ENCODE data around the gene PPIL1. TPM values are rescaled to one million over a fixed set of nuclear protein-coding genes. Genes with fewer than 3 reads are reported as not detected.

Gene PPIL1
- total and polyA plus RNA-seq, 2 of the 13 experiments (the other 11 are each of a cell fraction or from before 2014, with no cell fraction given): 74.2 to 144 TPM

GRCh38 chr6:36886950-36887618 lies 12.5 kb upstream of the PPIL1 start:
- H3K27ac ChIP-seq (ENCODE audit: extremely low read length, insufficient read depth, low read length): peak overlapping the region; percentile 74
- no peaks in the 10 kb centered on the region for H4K20me1 ChIP-seq (ENCODE audit: insufficient read depth, low read length)
- H3K4me3 ChIP-seq (replicated peaks in 1 of 3; ENCODE audit: insufficient read depth in 1 of 3, low read depth in 2 of 3, low read length in 3 of 3): peak overlapping the region; percentile 77 to 82 (median 77)
- intact Hi-C loops (cut with micrococcal nuclease; ENCODE audit: unreplicated experiment) (loop anchor here (10.0 kb wide), 1 partner anchor 212 kb away; the partner anchor contains the start of gene CDKN1A), in situ Hi-C loops (cut with HindIII; ENCODE audit: extremely low pct_ligation_motif_present, low pct_unique_long_range_greater_than_20kb) (loop anchor here (10.0 kb wide), 2 partner anchors 128 to 328 kb away; no protein-coding TSS in a partner anchor)
- peaks cover 10% of the 10 kb centered on the region for H3K79me2 ChIP-seq (ENCODE audit: insufficient read depth, low read length)
- peak overlapping the region; percentile 75 for H3K9ac ChIP-seq (ENCODE audit: insufficient read depth, low read depth, low read length)
- no peaks in the 10 kb centered on the region; a peak in 1 of 5 replicates for H3K36me3 ChIP-seq (replicated peaks in 1 of 2; ENCODE audit: control insufficient read depth in 1 of 2, insufficient read depth in 2 of 2, low read length in 2 of 2)
- ATAC-seq: no peak
- no peak for DNase-seq (ENCODE audit: low spot score)
- no peaks in the 10 kb centered on the region for H3K9me3 ChIP-seq (ENCODE audit: low read length)
- no TSS peak for BruUV-seq (replicated peaks)
- peak; percentile 66 for FAIRE-seq
- WGBS (ENCODE audit: low lambda C conversion rate): 8% methylated on average over 10 of the region's 10 CpGs
- ChIA-PET CTCF (ENCODE audit: low intra/inter-chr PET ratio, low total read pairs) (interaction anchor here (0.6 kb wide), 1 partner anchor 12 kb away, joined by 3 read pairs; no protein-coding TSS in a partner anchor), POLR2A (interaction anchor here (3.6 kb wide), 1 partner anchor 13 kb away, joined by 61 read pairs; the partner anchor contains the start of gene PPIL1)
- peaks cover 15% of the 10 kb centered on the region for H3K4me1 ChIP-seq (ENCODE audit: insufficient read depth, low read length)
- H3K27me3 ChIP-seq (ENCODE audit: control insufficient read depth in 1 of 2, insufficient read depth in 2 of 2, low read length in 2 of 2): no peaks in the 10 kb centered on the region; a peak in 2 of 5 replicates
- peak overlapping the region; percentile 92 for H3K4me2 ChIP-seq (ENCODE audit: low read depth, low read length)
- H2AFZ ChIP-seq (ENCODE audit: low read length): peak overlapping the region; percentile 93
- TF ChIP-seq PHF21A (CRISPR knock-in tag; IDR thresholded peaks at IDR 0.05) (no peak), ZBTB7B (CRISPR knock-in tag; IDR thresholded peaks at IDR 0.05) (no peak), SP5 (CRISPR knock-in tag; IDR thresholded peaks at IDR 0.05; ENCODE audit: borderline replicate concordance, low read depth) (0 out of 2 replicates have a peak, but pooled peaks have one; percentile 16), ZNF326 (CRISPR knock-in tag; IDR thresholded peaks at IDR 0.05; ENCODE audit: borderline replicate concordance) (no peak), SMYD3 (CRISPR knock-in tag; IDR thresholded peaks at IDR 0.05) (no peak), PAX8 (CRISPR knock-in tag; IDR thresholded peaks at IDR 0.05; ENCODE audit: borderline replicate concordance) (no peak), ZNF614 (CRISPR knock-in tag; IDR thresholded peaks at IDR 0.05; ENCODE audit: borderline replicate concordance) (no peak), MNT (IDR thresholded peaks at IDR 0.05) (no peak), MAX (IDR thresholded peaks at IDR 0.05) (peak; percentile 32; the same call in 1 of the 2 replicates), ZNF776 (CRISPR knock-in tag; IDR thresholded peaks at IDR 0.05) (no peak), ZFY (CRISPR knock-in tag; IDR thresholded peaks at IDR 0.05) (no peak), ZNF839 (CRISPR knock-in tag; IDR thresholded peaks at IDR 0.05; ENCODE audit: borderline replicate concordance) (no peak), FOXO4 (CRISPR knock-in tag; conservative IDR thresholded peaks at IDR 0.05) (no peak), ZBTB49 (CRISPR knock-in tag; IDR thresholded peaks at IDR 0.05; ENCODE audit: borderline replicate concordance) (no peak), ZNF761 (CRISPR knock-in tag; conservative IDR thresholded peaks at IDR 0.05) (no peak), ZNF672 (CRISPR knock-in tag; IDR thresholded peaks at IDR 0.05) (no peak), HNF4G (IDR thresholded peaks at IDR 0.05; ENCODE audit: borderline replicate concordance, low read depth, low read length) (no peak), HNF4G (CRISPR knock-in tag; IDR thresholded peaks at IDR 0.05; ENCODE audit: borderline replicate concordance, low read depth) (no peak)

Measured in HepG2 (cell line).